HG02642 (cell line): Measurements from ENCODE around the gene PLAC8L1.

Experiments used
- ATAC-seq: cut with Tn5 transposase; IDR thresholded peaks from one replicate; pipeline ENCODE4 v1.9.1; 2021; ENCODE audit warnings: mild to moderate bottlenecking; ENCODE audit not compliant: unreplicated experiment, poor library complexity

PLAC8L1 gene

DNA sequence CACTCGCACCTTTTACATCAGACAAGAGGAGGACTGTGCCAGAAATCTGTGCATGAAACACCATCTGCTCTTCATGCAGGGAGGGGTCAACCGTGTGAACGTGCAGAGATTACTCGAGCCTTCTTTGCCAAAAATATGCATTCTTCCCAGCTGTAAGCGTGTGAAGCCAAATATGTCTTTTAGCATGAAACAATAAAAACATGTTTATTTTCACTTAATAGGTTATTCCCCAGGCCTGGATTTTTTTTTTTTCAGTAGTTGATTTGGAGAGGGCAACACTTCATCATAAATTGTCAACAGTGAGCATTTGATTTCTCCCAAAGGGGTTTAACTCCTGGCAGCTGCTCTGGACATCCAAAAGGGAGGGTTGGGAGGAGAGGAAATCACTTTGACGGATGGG is 23.8 kb downstream of the PLAC8L1 start:
- ATAC-seq, result no peak

GRCh38 chr5:146079695-146080373 is 25.5 kb downstream of the PLAC8L1 start:
- ATAC-seq, result no peak

- no peak for ATAC-seq
Observed at GRCh38 chr5:146078566-146078965, 26.8 kb downstream of the PLAC8L1 start.

DNA sequence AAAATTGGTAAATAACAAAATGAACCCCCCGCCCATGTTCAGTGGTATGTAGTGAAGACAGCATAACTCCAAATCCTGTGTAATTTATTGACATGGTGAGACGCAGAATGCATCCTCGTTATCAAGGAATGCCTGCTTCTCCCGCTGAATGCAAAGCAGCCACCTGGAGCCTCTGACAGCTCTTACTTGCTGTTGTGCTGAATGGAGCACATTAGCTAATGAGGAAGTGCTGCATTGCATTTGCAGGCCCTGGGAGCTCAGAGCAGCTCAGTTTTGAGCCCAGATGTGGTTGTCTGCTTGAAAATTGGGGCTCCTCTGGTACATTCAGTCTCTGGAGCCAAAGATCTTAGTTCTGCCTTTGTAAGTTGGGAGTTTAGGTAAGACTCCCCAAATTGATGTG is 28.9 kb downstream of the PLAC8L1 start:
- no peak for ATAC-seq

GRCh38 chr5:146076028-146076427 is 29.3 kb downstream of the PLAC8L1 start:
- no peak for ATAC-seq

- no peak for ATAC-seq
Observed at GRCh38 chr5:146073239-146073900, 32.0 kb downstream of the PLAC8L1 start.

GRCh38 chr5:146072595-146072994 is 32.8 kb downstream of the PLAC8L1 start:
- ATAC-seq, result no peak

DNA sequence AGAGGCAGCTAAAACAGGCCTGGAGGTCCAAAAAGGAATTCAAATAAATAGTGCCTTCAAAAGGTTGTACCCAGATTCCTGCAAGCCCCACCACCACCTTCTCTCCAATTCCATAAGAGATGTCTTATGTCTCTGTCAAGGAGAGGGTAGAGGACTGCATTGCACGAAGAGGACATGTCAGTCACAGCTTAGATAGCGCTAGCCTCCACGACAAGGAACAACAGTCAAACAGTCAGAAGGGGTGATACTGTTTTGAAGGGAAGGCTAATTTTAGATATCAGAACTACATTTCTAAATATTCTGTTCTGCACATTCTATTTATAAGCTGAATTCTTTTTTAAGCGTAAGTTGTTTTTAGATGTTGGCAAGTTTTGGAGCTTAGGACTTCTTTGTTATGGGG is 34.2 kb downstream of the PLAC8L1 start:
- ATAC-seq, result no peak

- no peak for ATAC-seq
Observed at GRCh38 chr5:146070746-146071145, 34.6 kb downstream of the PLAC8L1 start.

DNA sequence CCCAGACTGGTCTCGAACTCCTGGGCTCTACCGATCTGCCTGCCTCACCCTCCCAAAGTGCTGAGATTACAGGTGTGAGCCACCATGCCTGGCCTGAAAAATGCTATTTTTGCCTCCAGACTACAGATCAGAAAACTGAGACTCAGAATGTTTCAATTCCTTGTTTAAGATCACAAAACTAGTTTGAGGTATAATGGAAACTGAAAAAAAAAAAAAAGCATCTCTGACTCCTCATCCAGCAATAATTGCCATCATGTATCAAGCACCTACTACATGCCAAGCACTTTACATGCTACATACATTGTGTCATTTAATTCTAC is 35.6 kb downstream of the PLAC8L1 start:
- ATAC-seq, result peak; percentile 53

DNA sequence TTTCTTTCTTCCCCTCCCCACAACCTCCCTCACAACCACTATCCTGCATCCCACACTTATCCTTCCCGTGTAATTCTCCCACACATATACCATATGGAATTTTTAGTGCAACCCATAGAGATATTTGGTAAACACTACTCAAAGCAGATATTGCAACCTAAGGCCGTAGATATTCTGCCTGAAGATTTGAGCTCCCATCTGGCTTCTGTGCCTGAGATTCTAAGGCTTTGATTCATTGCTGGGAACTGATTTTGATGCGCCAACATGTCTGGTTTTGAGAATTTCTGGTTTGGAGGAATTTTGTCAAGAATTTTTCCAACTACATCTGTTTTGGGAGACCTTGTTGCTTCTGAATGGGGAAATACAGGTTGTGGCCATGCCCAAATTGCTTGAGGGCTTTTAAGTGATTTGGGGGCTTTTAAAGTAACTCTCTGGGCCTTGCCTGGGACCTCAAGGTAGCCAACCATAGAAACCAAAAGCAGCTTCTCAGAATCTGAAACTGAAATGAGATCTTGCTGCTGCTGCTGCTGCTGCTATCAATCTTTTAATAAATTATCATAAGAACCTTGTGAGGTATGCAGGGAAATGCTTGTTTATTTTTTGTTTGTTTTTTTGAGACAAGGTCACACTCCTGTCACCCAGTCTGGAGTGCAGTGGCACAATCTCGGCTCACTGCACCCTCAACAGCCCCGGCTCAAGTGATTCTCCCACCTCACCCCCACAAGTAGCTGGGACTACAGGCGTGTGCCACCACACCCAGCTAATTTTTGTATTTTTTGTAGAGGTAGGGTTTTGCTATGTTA is 36.2 kb downstream of the PLAC8L1 start:
- ATAC-seq, result peak; percentile 65

- ATAC-seq, result no peak
Observed at GRCh38 chr5:146068206-146068605, 37.2 kb downstream of the PLAC8L1 start.

- no peak for ATAC-seq
Observed at GRCh38 chr5:146066968-146067367, 38.4 kb downstream of the PLAC8L1 start.

- ATAC-seq, result no peak
Observed at GRCh38 chr5:146060221-146060585, 45.2 kb downstream of the PLAC8L1 start.

DNA sequence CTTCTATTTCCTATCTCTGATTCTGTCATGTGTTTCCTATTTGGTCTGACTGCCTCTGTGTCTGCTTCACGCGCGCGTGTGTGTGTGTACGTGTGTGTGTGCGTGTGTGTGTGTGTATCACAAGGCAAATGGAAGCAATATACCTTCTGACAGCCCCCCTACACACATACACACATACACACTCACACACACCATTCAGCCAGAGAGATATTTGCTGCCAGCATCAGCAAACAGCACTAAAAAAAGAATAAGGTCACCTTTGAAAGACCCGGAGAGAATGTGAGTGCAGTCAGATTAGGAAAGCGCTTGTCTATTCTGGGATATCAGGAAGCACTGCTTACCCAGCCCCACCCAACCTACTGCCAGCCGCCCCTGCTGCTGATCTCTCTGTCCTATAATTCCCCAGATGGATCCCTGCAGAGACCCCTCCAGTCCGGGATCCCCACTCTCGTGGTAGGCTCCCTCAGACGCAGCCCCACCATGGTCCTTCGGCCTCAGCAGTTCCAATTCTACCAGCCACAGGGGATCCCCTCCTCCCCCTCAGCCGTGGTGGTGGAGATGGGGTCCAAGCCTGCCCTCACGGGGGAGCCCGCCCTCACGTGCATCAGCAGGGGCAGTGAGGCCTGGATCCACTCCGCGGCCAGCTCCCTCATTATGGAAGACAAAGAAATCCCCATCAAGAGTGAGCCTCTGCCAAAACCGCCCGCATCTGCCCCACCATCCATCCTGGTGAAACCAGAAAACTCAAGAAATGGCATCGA is 45.7 kb downstream of the PLAC8L1 start:
- no peak for ATAC-seq

DNA sequence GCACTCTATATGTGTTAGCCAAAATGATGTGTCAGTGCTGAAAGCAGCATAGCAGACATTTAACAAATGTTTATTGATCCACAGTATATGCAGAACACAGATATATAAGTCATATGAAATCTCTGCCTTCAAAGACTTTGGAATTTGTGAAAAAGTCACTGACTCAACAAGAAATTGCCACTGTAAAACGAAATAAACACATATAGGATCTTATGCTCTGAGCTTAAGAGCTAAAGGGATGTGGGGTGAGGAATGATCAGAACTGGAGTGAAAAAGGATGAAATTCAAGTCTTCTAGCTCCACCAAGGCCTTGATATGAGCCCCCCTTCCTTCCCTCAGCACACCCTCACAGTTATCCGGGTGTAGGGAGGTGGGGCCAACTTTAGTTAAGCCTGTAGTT is 49.9 kb downstream of the PLAC8L1 start:
- no peak for ATAC-seq

DNA sequence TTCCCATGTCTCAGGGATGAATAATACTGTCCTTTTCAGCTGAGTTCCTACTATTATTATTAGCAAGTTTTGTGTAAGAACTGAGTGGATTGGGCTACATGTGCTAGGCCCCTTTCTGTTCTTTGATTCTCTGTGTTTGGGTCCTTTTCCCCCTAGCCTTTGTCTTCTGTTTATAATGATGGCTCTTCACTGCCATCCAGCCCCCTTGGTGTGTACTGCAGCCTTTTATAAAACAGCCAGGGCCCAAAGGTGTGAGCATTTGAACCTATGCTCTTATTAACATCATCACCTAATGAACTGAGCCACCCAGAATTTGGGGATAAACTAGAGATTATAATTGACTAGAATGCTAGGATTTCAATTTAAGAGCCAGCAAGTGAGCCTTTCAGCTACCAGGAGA is 52.6 kb downstream of the PLAC8L1 start:
- ATAC-seq, result peak; percentile 52

DNA sequence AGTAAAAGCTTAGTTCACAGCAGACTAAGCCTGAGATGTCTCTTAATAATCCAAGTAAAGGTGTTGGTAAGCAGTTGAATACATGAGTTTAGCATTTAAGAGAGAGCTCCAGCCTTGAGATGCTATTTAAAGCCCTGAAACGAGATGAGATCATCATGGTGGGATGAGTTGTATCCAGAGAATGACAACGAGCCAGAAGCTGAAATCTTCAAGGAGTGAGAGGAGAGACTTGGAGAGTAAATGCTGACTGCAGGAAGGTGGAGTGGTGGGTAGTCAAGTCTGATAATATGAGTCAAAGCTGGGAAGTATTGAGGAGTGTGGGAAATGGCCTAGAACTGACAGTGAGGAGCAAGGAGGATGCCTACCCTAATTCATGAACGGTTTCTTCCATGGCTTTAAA is 53.7 kb downstream of the PLAC8L1 start:
- ATAC-seq, result no peak

DNA sequence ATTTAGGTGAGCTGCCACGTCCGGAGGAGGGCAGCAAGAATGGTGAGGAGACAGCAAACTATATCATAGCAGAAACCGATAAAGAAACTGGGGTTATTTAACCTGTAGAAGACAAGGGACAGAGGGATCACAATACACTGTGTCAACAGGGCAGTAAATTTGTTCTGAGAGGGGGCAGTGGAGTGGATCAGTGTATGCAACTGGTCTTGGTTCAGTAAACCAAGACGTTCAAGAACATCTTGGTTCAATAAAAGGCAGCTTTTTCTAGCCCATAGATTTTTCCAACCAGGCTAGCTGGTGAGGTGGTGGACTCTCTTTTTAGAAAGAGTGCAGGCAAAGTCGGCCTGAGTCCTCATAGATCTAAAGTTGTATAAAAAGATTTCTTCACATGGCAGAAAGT is 55.3 kb downstream of the PLAC8L1 start:
- ATAC-seq, result no peak

GRCh38 chr5:146049704-146050026 is 55.7 kb downstream of the PLAC8L1 start:
- ATAC-seq, result no peak
